ENCODE data around the gene CLRN3.

The CLRN3 gene

DNA sequence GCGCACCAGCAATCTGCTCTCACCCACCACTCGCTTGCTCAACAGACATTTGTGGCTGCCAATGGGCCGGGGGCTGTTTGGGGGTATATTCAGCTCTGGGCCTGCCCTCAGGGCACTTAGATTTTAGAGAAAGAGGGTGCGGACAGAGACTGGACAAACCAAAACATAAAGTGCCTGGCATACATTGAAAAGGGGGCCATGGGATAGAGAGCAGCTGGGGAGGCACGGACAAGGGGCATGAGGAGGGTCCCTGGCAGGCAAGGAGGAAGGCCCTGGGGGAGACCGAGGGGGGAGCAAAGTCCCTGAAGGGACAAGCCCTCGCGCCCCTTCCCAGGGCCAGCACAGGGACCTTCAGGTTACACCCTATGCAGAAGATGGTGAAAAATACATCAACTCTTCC is 43.5 kb downstream of the CLRN3 start:
- Histone ChIP-seq H3F3A (ENCODE audit: insufficient read depth) (no peaks in the 10 kb centered on the region), H2AFZ (ENCODE audit: low read depth, low read length, severe bottlenecking) (no peak overlapping the region), H3K9me2 (replicated peaks; ENCODE audit: insufficient read depth, low read length) (no peaks in the 10 kb centered on the region), H3K79me2 (ENCODE audit: insufficient read depth, low read length) (no peaks in the 10 kb centered on the region), H3K4me3 (ENCODE audit: insufficient read depth, low read length, poor library complexity, severe bottlenecking) (no peak overlapping the region), H3K9me3 (ENCODE audit: insufficient read depth, low read length) (no peaks in the 10 kb centered on the region), H3K27me3 (ENCODE audit: low read length) (no peaks in the 10 kb centered on the region), H3K27ac (ENCODE audit: low read depth, low read length) (no peak overlapping the region), H4K20me1 (ENCODE audit: low read depth, low read length) (no peaks in the 10 kb centered on the region), H3K9ac (ENCODE audit: low read length) (no peak overlapping the region), H3K36me3 (ENCODE audit: low read length) (no peaks in the 10 kb centered on the region), H3K4me2 (ENCODE audit: low read depth, low read length, poor library complexity, severe bottlenecking) (no peak overlapping the region)
- TF ChIP-seq, protein P1, sequence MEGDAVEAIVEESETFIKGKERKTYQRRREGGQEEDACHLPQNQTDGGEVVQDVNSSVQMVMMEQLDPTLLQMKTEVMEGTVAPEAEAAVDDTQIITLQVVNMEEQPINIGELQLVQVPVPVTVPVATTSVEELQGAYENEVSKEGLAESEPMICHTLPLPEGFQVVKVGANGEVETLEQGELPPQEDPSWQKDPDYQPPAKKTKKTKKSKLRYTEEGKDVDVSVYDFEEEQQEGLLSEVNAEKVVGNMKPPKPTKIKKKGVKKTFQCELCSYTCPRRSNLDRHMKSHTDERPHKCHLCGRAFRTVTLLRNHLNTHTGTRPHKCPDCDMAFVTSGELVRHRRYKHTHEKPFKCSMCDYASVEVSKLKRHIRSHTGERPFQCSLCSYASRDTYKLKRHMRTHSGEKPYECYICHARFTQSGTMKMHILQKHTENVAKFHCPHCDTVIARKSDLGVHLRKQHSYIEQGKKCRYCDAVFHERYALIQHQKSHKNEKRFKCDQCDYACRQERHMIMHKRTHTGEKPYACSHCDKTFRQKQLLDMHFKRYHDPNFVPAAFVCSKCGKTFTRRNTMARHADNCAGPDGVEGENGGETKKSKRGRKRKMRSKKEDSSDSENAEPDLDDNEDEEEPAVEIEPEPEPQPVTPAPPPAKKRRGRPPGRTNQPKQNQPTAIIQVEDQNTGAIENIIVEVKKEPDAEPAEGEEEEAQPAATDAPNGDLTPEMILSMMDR (IDR thresholded peaks at IDR 0.05; ENCODE audit: insufficient read depth, low read length, poor library complexity, severe bottlenecking) = no peak
- no peak for TF ChIP-seq EZH2phosphoT487 (conservative IDR thresholded peaks at IDR 0.05; ENCODE audit: low read length)

DNA sequence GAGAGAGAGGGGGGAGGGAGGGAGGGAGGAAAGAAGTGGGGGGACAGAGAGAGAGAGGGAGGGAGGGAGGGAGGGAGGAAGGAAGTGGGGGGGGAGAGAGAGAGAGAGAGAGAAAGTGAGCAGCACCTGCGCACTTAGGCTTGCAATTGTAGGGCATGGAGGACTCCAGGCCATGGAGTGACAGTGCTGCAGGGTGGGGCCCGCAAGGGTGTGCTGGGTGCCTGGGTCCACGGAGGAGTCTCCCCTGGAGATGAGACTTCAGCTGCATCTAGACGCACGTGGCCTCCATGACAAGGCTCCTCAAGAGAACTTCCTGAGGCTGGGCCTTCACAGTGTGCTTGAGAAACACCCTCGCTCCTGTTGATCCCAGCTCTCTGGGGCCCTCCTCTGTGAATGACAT is 44.5 kb downstream of the CLRN3 start:
- Histone ChIP-seq H2AFZ (ENCODE audit: low read depth, low read length, severe bottlenecking) (no peak overlapping the region), H3F3A (ENCODE audit: insufficient read depth) (no peaks in the 10 kb centered on the region), H3K4me3 (ENCODE audit: insufficient read depth, low read length, poor library complexity, severe bottlenecking) (no peak overlapping the region), H4K20me1 (ENCODE audit: low read depth, low read length) (no peaks in the 10 kb centered on the region), H3K9ac (ENCODE audit: low read length) (no peak overlapping the region), H3K27me3 (ENCODE audit: low read length) (no peaks in the 10 kb centered on the region), H3K27ac (ENCODE audit: low read depth, low read length) (no peak overlapping the region), H3K4me2 (ENCODE audit: low read depth, low read length, poor library complexity, severe bottlenecking) (no peak overlapping the region), H3K79me2 (ENCODE audit: insufficient read depth, low read length) (no peaks in the 10 kb centered on the region), H3K9me3 (ENCODE audit: insufficient read depth, low read length) (no peaks in the 10 kb centered on the region), H3K9me2 (replicated peaks; ENCODE audit: insufficient read depth, low read length) (no peaks in the 10 kb centered on the region), H3K36me3 (ENCODE audit: low read length) (no peaks in the 10 kb centered on the region)
- TF ChIP-seq, protein P1 (IDR thresholded peaks at IDR 0.05; ENCODE audit: insufficient read depth, low read length, poor library complexity, severe bottlenecking) = no peak
- TF ChIP-seq EZH2phosphoT487 (conservative IDR thresholded peaks at IDR 0.05; ENCODE audit: low read length) = no peak

DNA sequence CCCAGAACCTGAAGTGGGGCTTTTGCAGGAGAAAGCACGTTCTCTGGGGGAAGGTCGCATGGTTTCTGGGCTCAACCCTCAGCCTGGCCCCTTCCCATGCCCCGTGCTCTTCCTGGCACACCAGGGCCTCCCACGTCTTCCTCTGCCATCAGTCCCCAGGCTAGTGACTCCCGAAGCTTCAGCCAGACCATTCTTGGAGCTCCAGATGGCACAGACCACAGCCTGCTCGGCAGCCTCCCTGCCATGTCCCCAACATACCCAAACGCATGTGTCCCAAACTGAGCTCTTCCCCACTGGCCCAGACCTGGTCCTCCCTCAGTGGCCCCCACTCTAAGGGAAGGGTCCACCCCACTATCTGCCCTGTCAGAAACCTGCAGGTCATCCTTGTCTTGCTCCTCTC is 47.0 kb downstream of the CLRN3 start:
- Histone ChIP-seq H3K27ac (ENCODE audit: low read depth, low read length) (no peak overlapping the region), H3K79me2 (ENCODE audit: insufficient read depth, low read length) (no peaks in the 10 kb centered on the region), H3K9me3 (ENCODE audit: insufficient read depth, low read length) (no peaks in the 10 kb centered on the region), H3K27me3 (ENCODE audit: low read length) (no peaks in the 10 kb centered on the region), H3K9ac (ENCODE audit: low read length) (no peak overlapping the region), H3K4me3 (ENCODE audit: insufficient read depth, low read length, poor library complexity, severe bottlenecking) (no peak overlapping the region), H3K9me2 (replicated peaks; ENCODE audit: insufficient read depth, low read length) (no peaks in the 10 kb centered on the region), H3K36me3 (ENCODE audit: low read length) (no peaks in the 10 kb centered on the region), H3F3A (ENCODE audit: insufficient read depth) (no peaks in the 10 kb centered on the region), H3K4me2 (ENCODE audit: low read depth, low read length, poor library complexity, severe bottlenecking) (no peak overlapping the region), H2AFZ (ENCODE audit: low read depth, low read length, severe bottlenecking) (no peak overlapping the region), H4K20me1 (ENCODE audit: low read depth, low read length) (no peaks in the 10 kb centered on the region)
- TF ChIP-seq, protein P1 (IDR thresholded peaks at IDR 0.05; ENCODE audit: insufficient read depth, low read length, poor library complexity, severe bottlenecking) = no peak
- TF ChIP-seq EZH2phosphoT487 (conservative IDR thresholded peaks at IDR 0.05; ENCODE audit: low read length) = no peak

Data from SU-DHL-6 (cell line).